D341Med (cell line): Measurements from ENCODE around the gene FARP1.

Experiments used
- DNase-seq: peaks from one replicate; pipeline ENCODE4 v3.0.0; 2012; ENCODE audit warnings: low spot score

Gene FARP1

DNA sequence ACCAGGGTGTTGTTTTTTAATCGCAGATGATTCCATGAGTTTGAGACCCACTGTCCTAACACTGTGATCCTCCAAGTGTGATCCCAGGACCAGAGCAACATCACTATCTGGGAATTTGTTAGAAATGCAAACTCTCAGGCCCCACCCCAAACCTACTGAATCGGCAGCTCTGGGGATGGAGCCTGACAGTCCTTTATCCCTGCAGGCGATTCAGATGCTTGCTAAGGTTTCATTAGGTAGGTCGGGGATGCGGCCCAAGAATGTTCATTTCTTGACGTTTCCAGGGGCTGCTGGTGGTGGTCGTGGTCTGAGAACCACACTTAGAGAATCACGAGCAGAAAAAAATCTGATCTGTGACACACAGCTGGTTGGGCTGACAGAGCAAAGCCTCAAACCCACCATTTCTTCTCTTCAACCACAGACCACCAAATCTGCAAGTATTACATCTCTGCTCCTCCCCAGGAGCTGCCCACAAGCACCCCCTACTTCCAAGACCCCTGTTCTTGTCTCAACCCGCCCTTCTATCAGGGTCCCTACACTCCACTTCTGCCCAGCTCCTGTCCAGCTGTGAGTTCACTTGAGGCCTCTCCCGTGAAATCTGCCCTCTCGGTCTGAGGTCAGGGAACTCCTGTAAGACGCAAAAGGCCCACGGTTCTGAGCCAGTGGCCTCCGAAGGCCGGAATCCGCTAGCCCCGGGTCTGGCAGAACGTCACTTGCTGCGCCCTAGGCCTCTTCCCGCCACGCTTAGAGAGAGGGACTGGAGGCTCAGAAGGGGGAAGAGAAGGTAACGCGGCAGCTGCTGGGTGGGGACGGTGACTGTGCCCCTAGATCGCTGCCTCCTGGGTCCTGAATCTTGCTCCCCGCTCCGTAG, 1.1 kb upstream of the FARP1 start:
- DNase-seq: peak; percentile 32

DNA sequence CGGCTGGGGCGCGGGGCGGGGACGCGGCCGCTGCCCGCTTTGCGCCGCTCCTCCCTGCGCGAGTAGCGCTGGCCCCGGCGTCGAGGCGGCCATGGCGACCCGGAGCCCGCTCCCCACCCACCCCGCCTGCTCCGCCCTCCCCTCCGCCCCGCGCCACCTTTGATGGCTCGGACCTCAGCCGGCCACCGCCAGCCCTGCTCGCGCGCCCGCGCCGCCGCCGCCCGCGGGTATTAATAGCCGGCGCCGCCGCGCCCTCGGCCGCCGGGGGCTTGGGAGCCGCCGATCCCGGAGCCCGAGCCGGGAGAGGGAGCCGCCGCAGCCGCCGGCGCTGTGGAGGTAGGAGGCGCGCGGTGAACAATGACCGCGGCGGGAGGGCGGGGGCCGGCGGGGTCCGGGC, 261 bp downstream of the FARP1 start:
- no peak for DNase-seq

DNA sequence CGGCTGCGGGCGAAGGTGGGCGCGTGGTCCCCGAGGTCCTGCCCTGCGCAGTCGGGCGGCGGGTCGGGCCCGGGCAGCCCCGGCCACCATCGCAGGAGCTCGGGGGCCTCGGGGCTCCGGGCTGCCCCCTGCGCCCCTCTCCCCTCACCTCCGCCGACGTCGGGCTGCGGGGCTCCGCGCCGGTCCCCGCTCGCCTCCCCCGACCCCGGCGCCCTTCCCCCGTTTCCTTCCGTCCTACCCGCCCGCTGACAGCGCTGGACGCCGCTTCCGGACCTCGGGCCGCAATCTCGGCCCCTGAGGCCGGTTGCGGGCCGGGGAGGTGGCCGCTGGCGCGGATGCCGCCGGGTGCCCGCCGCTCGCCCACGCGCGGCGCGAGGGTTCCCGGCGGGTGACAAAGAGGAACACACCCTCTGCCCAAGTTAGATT, 720 bp downstream of the FARP1 start:
- no peak for DNase-seq

DNA sequence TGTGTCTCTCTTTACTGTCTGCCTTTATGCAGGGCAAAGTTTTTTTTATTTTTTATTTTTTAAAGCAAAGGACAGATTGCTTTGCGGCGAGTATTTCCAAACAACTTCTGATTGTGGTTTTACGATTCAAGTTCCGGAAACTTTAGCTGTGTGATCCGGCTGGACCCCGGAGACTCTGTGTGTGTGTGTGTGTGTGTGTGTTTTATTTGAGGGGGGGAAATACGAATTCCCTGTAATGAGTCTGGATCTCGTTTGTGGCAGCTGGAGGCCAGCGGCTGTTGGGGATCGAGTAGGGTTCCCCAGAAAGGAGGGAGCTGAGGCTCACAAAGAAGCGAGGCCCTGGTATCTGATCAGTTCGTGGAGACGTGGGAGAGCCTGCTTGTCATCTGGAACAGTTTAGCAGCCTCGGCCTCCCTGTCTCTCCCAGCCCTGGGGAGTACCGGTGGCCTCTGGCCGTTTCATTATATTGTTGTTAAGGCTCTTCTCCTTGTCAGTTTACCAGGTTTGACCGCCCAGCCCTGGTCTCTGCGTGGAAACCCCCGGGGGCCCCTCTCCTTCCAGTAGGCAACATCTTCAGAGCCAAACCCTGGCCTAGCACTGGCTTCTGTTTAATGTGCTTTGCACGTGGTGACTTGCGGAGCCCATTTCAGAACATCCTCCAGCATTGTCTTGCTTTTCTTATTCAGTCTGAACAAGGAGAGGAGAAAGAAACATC, 1.3 kb downstream of the FARP1 start:
- no peak for DNase-seq

DNA sequence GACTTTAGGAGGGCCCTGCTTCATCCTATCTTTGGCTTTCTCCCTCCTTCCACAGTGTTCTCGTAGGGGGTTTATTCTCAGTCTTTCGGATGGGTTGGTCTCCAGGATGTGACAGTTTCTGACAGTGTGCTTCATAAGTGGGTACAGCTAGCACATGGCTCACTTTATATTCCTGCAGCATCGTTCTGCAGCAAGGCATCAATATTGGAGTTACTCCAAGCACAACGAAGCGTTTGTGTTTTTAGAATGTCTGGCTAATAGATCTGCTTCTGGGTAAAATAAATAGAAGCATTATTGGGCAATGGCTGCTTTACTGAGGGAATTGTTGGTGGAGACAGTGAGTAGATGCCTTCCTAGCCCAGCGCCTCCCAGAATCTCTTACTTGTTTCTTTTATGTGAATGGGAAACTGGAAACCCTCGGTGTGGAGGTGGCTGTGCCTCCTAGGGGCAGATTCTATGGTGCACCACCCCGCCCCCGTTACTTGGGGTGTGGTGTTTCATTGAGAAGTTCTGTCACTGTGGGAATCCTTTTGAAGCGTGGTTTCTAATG, 2.0 kb downstream of the FARP1 start:
- no peak for DNase-seq

DNA sequence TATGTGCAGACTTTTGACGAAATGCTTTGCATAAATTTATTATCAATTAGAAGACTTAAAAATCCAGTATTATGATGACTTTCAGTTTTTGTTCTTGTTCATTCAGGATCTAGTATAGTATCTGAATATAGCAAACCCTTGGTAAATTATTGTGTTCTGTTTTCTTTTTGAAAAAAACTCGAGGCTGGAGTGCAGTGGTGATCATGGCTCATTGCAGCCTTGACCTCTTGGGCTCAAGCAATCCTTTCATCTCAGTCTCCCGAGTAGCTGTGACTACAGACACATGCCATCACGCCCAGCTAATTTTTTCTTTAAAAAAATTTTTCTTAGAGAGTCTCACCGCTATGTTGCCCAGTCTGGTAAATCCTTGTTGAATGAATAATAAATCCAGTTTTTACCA, 4.6 kb downstream of the FARP1 start:
- DNase-seq: no peak

DNA sequence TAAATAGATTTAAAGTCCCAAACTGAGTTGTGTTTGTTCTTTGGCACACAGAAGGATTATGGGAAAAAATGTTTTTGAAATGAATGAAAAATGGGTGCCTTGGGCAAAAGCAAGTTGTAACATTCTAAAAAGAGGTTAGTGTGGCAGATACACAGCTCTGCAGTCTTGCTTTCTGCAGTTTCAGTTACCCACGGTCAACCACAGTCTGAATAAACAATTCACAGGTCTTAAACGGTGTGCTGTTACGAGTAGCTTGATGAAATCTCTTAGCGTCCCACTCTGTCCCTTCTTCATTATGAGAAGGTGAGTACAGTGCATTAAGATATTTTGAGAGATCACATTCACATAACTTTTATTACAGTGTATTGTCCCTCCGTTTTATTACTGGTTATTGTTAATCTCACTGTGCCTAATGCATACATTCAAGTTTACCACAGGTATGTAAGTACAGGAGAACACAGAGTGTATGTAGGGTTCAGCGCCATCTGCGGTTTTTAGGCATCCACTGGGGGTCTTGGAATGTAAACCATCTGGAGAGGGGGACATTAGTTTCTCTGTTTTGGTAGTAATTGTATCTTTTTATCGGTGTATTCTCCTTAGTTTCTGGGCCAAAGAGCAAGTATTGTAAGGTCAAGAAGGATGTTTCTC, 8.1 kb downstream of the FARP1 start:
- no peak for DNase-seq

DNA sequence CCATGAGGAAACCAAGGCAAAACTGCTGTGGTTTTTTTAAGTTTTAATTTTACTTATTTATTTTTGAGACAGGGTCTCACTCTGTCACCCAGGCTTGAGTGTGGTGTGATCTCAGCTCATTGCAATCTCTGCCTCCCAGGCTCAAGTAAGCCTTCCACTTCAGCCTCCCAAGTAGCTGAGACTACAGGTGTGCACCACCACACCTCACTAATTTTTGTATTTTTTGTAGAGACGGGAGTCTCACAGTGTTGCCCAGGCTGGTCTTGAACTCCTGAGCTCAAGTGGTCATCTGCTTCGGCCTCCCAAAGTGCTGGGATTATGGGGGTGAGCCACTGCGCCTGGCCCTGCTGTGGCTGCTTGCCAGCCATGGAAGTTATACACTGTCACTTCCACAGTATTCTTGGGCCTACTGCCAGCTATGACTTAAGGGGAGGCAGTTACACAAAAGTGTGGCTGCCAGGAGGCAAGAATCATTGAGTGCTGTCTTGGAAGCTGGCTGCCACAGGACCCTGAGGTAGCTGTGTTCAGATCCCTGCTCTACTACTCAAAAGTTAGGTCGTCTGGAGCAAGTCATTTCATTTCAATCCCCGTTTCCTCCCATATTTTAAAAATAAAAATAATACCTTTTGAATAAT, 12.7 kb downstream of the FARP1 start:
- DNase-seq: no peak

DNA sequence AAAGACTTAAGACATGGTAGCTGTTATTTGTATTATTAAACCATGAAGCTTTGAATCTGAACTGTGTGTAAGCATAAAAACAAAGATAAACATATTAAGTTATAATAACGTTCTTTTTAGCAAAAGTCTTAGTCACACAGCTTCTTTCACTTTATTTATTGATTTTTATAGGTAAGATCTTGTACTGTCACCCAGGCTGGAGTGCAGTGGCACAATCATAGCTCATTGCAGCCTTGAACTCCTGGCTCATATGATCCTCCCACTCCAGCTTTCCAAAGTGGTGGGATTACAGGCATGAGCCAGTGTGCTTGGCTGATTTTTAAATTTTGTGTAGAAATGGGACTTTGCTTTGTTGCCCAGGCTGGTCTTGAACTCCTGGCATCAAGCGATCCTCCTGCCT, 13.4 kb downstream of the FARP1 start:
- no peak for DNase-seq

DNA sequence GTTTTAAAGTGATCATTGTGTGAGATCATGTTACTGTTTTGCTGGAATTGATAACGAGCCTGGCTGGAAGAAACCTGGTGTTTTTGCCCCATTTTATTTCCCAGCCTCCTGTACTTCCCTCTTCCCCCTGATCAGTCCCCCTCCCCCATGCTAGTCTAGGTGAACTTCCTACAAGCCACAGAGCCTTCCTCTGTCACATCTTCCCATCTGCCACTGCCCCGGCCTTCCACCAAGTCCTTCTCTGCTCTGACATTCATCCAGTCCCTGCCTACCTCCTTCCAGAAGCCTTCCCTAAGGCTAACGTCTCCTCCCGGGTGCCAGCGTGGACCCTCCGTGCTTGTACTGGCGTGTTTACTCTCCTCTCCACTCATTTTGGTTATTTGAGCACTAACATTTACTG, 14.3 kb downstream of the FARP1 start:
- DNase-seq: no peak

DNA sequence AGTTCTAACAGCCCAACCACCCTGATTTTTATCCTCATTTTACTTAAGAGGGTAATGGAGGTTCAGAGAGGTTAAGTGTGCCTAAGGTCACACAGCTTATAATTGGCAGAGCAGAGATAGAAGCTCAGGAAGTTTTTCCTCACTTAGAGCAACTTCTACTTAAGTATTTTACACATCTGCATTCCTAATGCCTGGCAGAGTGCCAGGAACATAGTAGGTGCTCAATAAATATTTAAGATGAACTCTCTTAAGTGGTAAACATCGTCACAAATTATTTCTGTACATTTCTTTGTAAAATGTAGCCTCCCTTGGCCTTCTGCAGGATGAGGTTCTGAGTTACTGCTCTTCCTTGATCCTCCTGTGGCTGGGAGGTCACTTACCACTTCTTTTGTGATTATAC, 14.7 kb downstream of the FARP1 start:
- DNase-seq: no peak

DNA sequence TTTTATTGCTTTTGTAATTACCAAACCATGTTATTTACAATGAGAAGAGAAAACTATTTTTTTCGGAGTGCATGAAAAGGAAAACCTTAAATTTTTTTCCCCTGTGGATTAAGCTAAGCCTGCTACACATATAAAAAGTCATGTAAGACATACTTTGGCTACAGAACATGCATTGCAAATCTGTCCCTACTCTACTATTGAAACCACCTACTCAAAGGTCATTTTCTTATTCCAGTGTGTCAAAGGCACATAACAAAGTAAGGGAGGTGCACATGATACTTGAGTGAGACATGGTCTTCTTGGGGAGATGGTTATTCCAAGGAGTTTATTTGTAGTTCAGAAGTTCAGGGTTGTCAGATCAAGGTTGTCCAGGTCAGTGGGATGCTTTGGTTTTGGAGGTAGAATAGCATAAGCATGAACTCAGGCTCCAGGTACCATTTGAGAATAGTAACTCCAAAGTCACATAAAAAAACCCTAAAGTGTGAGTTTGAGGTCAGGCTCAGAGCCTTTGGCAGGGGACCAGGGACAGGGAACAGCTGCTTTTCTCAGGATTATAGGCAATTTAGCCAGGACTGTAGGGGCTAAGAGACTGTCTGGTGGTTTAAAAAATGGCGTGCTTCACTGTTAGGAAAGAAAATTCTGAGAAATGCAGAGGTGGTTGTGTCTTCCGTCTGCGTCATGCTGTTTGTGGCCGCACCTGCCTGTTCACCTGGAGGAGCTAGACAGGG, 15.4 kb downstream of the FARP1 start:
- no peak for DNase-seq

DNA sequence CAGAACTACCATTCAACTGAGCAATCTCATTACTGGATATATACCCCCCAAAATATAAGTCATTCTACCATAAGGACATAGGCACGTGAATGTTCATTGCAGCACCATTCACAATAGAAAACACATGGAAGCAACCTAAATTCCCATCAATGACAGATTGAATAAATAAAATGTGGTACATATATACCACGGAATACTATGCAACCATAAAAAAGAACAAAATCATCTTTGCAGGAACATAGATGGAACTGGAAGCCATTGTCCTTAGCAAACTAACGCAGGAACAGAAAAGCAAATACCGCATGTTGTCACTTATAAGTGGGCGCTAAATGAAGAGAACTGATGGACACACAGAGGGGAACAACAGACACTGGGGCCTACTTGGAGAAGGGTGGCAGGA, 20.0 kb downstream of the FARP1 start:
- no peak for DNase-seq

DNA sequence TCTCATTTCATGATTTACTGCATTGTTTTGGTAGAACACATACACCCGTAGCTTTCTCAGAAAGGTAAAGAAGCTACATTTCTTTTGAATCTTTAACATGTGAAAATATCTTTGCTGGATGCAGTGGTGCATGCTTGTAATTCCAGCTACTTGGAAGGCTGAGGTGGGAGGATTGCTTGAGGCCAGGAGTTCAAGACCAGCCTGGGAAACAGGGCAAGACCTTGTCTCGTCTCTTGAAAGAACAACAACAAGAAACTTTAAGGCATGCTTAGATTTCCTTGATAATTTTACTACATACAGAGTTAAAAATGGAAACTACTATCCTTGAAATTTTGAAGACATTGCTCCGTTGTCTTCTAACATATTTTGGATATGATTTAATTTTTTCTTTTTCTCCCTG, 26.4 kb downstream of the FARP1 start:
- no peak for DNase-seq

DNA sequence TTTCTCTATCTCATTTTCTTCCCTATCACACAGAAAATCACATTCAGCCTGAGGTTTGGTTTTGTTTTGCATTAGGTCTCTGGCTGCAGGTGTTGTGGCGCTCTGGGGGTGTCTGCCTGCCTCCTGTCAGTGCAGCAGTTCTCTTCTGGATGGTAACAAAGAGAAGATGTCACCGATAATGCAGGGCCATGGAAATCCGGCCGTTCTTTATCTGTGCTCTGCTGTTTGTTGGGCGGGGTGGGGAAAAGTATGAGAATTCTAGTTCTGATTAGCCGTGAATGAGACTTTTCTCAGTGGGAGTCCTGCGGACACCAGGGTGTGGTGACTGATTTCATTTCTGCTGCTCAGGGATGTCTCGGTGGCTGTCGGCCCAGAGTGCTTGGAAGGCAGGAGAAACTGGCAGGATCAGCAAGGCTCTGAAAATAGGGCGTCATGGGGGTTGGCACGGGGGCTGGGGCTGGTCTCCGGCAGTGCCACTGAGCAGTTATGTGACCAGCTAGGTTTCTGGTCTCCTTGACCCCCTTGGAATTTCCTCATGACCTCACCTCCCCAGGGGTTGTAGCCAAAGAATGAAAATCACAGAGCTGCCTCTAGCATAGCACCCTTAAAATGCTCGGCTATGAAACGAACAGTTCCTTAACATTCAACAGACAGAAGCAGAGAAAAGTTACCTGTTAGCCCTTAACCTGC, 29.2 kb downstream of the FARP1 start:
- DNase-seq: no peak

DNA sequence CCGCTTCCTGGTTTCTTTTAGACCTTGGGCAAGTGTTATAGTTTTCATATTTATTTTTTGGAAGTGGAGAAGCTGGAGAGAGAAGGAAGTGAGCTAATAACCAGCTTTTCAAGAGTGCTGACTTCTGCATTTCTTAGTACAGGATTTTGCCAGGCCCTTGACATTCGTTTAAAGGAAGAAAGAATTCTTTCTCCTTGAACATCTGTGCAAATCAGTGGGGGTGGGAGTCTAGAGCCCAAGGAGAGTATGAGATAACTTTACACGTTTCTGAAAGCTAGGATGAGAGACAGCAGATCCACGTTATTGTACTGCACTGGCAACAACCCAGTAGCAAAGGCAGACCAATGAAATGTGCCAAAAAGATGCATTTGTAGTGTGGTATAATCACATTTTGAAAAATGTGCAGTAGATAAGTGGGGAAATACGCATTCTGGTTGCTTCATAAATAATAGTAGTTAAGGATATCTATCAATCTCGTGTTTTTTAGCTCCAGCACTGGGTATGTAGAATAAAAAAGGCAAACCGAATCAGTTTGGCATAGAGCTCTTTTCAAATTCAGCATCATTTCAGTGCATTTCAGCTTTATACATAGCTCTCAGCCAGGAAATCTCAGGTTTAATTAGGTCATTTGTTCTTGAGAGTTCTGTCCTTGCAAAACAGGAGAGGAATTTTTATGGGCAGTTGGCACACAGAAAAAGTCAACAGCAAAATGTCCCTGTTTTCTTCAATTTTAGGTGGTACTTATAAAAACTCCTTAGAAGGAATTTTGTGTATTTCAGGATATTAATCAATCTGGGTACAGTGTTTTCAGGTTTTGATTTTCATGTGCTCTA, 29.9 kb downstream of the FARP1 start:
- no peak for DNase-seq

DNA sequence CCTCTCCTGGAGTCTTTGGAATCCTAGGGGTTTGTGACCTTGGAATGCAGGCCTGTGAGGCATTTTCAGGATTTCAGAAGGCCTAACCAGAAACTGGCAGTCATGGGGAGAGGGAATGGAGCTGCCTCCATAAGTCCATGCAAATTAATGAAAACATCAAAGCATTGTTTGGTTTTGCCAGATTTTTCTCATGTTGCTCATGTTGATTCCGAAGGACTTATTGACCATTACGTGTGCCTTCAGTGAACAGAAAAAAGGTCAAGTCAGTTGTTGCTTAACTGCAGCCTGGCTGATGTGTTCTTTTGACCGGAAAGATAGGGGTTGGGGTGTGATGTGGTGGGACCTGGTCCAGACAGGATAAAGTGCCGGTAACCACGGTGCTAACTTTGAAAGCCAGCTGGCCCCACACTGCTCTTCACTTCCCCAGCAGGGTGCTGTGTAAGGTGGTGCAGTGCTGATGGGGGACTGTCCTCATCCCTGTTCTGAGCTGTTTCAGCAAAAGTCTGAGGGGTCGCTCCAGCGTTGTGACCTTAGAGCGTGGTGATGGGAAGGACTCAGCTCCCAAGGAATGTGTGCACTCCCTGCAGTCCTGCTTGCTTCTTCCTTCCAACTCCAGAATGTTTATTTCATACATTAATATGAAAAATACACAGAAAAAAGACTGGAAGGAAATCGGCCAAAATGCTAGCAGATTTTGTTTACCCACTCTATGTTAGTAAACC, 30.7 kb downstream of the FARP1 start:
- DNase-seq: no peak

DNA sequence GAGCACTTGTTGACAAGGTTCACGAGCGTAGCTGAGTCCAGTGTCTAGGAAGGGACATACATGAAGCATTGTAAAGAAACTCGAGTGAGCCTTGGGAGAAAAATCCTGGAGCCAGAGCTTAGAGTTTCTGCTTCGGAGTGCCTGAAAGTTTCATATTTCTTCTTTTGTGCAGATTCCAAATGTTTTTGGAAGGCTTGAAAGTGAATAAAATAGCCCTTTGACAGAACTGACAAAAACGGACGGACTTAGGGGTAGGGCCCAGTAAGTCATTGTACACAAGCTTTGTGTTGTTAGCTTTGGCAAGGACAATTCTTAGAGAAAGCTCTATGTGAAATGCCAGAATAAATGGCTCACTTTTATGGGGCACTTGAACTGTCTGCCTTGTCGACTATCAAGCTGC, 31.4 kb downstream of the FARP1 start:
- no peak for DNase-seq

DNA sequence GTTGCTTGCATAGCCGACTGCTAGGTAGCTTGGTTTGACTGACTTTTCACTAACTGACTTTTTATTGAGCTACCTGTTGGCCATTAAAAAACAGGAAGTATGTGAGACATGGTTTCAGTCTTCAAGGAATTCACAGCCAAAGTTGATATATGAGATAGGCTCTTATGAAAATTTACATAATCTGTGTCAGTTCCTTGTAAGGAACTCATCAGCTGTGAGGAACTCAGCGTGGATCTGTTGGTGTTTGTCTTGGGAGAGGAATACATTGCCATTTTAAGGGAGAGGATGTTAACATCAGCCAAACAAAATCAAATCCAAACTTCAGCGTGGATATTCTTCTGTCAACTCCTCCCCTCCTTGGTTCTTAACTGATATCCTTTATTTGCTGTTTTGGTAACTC, 32.1 kb downstream of the FARP1 start:
- no peak for DNase-seq
